GM18868 (cell line): ENCODE results near the gene CBLN2.

Experiments used
- ATAC-seq: cut with Tn5 transposase; IDR thresholded peaks from one replicate; pipeline ENCODE4 v1.9.1; 2021; ENCODE audit warnings: mild to moderate bottlenecking, moderate library complexity; ENCODE audit not compliant: unreplicated experiment

The CBLN2 gene

DNA sequence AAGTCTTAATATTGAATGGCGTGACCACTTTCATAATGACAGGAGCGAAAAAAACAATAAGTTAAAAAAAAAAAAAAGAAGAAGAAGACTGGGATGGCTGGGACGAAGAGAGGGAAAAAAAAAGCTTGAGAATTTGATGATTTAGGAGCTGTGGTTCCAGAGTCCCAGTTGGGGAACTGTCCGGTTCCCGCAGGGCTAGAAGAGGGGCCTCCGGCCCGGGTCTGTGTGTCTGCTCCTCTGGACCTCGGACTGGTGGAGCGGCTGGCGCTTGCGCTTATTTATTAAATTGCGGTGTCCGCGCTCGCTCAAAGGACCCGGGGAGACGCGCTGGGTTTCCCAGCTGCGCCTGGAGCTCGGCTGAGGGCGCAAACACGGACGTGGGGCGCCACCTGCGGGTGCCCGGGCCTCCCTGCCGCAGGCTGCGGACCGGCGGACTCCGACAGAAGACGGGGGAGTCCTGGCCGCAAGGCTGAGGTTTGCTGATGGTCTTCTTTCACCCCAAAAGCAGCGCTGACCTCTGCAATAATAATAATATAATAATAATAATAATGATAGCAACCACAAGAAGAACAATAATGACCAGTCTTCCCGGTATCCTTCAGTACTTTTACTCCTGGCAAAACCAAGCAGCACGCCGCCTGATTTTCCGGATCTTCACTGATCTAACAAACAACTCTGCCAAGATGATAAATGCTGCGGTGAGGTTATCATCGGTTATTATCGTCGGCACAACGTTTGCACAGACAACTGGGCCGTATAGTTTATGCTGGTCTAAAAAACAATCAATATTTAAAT, at the start of gene CBLN2:
Gene CBLN2, minus strand, starts transcription at position 251 of the 795 bp plus-strand sequence. CDS start 2,182 bp downstream, outside the sequence.
- peak; percentile 97 for ATAC-seq

DNA sequence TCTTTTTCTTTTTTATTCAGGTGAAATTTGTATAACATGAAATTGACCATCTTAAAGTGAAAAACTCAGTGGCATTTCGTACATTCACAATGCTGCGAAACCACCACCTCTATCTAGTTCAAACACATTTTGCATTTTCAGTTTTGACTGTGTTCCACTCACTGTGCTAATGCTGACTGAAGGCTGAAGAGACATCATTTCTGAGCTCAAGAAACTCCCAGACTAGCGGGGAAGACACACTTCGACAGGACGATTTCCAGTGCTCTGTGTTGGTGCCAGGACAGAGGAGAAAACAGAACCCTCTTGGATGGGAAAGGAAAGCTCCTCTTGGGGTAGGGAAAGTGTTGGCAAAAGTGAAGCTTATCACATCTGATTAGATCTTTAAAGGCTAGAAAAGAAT, 44.2 kb upstream of the CBLN2 start:
- no peak for ATAC-seq

DNA sequence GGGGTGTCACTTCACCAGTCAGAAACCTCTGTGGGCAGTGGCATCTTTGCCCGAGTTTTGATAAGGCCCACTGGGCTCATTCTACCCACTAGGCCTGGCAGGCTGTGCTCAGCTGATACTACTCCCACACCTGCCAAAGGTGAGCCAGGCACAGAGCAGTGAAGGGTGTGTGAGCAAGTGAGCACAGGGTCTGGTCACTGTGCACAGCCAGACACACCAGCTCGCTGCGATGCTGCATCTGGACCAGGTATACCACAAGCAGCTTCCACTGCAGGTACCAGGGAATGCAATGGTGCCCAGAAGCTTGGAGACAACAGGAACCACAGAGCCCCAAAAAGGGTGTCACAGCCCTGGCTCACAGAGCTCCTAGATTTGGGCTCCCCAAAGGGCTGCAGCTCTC, 40.6 kb upstream of the CBLN2 start:
- no peak for ATAC-seq

DNA sequence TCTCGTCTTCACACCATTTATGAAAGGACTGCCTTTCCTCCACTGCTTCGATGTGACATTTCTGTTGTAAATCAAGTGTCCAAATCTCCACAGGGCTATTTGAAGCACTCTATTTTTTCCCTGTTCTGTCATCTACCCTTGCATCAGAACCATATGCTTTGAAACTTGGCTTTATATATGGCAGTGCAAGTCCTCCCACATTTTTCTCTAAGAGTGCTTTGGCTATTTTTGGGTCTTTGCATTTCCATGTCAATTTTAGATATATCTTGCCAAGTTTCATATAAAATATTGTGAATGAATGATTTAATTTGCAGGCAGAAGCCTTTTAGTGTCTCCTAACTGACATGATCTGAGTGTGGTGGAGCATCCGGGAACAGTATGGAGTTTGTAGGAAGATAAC, 37.8 kb upstream of the CBLN2 start:
- no peak for ATAC-seq

DNA sequence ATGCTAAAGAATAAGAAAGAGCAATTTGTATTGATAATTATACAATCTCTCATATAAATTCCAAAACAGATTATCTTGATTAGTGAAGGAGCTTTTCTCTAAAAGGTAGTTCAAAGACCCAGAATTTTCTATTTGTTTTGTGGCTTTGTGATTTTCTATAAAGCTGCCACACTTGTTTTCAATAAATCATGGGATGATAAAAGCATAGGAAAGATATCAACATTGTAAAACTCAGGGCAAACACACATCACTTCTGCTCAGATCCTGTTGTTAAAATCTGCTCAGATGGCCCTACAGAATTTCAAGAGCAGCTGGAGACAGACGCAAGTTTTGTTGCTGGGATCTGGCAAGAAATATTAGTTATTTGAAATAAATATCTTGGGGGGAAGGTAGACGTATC, 28.8 kb upstream of the CBLN2 start:
- no peak for ATAC-seq

DNA sequence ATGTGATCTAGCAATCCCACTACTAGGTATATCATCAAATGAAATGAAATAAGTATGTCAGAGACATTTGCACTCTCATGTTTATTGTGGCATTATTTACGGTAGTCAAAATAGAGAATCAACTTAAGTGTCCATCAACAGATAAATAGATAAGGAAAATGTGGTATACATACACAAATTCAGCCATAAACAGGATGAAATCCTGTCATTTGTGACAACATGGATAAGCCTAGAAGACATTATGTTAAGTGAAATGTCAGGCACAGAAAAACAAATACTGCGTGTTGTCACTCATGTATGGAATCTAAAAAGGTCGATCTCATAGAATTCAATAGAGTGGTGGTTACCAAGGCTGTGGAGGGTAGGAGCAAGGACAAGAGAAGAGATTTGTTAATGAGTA, 22.1 kb upstream of the CBLN2 start:
- no peak for ATAC-seq

DNA sequence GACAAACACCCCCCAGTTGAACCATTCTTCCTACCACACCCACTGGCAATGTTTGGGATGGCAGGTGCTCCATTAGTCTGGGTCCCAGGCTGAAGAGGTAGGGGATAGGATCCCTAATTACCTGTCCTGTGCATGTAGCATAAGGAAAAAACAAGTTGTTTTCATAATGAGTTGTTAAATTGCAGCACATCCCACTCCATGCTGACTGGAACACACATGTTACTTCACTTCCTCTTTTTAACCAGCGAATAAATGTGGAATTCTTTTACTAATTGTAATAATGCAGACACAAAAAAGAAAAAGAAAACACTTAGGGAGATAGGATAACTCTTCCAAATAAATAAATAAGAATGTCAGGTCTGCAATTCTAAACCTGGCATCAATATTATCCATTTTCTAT, 11.8 kb upstream of the CBLN2 start:
- ATAC-seq, result no peak

DNA sequence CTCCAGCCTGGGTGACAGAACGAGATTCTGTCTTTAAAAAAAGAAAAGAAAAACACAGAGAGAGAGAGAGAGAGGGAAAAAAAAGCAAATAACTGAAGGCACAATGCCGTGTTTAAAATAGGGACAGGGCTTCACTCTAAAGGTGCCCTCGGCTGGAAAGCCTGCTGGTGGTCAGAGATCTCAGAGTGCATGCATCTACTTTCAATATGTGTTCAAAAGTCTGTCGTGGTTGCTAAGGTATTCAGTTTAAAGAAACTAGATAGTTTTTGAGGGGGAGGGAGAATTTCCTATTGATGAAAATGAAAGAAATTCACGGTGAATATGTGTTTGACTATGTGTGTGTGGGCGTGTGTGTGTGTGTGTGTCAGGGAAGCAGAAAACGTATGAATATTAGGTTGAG, 11.0 kb upstream of the CBLN2 start:
- ATAC-seq, result peak; percentile 51

DNA sequence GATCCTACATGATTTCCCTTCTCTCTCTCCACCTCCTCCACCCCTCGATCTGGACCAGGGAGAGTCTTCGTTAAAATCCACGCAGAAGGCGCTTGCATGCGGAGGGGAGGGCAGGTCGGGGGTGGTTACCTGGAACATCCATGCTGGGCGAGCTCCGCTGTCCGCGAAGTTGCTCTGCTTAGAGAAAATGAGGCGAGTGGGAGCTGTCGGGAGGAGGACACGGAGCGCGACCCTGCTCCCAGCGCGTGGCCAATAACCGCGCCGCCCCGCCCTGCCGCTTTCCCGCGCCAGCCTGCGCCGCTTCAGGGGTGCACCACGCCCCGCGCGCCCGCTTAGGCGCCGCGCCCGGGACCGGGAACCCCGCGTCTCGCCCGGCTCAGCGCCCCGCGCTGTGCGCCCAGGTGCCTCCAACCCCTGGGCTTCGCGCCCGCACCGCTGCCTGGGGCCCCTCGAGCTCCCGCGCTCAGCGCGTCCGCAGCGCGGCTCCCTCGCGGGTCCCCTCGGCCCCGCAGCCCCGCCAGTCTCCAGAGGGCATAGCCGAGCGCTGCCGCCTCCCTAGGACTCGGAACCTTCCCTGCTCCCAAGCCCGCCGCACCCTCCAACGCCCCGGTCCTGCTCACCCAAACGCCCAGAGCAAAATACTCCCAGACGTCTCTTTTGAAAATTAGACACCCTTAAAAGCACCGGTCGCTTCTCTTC, 636 bp downstream of the CBLN2 start:
- no peak for ATAC-seq

DNA sequence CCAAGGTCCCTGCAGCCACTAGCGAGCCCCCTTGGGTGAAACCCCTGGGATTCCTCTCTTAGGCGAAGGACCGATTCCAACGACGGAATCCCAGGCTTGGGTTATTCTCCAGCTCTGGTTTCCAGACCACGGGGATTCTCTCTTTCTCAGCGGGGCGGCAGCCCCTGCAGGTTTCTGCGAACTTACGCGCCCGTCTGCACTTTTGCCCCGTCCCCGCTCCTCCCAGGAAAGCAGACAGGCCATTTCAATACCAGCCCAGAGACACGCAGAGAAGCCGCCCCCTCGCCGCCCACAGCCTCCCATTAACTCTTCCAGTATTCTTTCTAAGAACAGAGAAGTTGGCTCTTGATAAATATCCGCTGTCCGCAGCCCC, 1.2 kb downstream of the CBLN2 start:
- ATAC-seq, result no peak

DNA sequence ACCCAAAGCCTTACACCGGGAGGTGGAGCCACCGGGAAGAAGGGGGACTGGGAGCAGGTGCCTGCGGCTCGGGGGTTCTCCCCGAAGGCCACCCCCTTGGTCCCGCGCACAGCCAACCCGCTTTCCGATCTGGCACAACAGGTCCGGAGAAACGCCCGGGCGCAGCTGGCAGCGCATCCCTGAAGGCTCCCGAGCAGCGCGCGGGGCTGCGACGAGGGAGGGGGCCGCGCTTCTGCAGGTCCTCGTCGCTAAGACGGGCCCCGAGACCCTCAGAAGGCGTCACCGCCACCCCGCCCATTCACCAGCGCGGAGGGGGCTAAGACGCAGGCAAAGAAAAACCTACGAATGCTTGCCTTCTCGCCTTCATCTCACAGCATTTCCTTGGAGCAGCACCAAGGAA, 1.8 kb downstream of the CBLN2 start:
- ATAC-seq, result no peak

DNA sequence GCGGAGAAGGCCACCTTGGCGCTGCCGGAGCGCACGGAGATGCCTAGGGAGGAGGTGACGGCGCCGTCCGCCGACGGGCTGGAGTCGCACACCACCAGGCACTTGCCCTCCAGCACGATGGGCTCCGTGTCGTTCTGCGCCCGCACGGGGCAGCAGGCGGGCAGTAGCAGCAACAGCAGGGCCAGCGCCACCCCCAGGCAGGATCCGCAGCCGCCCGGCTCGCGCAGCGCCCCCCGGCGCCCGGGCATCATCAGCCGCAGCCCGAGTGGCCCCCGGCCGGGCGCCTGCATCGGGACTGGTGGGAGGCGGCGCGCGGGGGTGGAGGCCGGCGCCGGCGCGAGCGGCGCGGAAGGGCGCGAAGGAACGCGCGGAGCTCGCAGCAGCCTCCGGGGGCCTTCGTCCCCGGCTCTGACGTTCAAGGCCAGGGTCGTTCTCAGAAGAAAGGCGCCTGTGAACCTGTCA, 2.2 kb downstream of the CBLN2 start:
- ATAC-seq, result no peak

DNA sequence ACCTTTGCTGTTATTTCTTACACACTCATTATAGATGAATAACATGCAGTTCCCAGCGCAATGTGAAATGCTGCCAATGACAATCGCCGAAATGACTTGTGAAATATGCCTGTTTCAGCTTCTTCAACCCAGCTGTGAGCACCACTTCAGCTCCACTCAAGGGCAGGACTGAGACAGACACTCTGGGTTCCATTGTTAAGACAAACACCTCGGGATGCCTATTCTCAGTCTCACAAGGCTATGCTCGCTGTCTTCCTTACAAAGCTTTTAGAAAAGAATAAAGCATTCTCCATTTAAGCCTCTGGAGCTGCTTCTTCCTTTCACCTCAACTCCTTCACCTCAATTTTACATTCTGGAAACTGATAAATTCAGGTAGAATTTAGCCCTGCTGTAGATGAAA, 4.2 kb downstream of the CBLN2 start:
- no peak for ATAC-seq

DNA sequence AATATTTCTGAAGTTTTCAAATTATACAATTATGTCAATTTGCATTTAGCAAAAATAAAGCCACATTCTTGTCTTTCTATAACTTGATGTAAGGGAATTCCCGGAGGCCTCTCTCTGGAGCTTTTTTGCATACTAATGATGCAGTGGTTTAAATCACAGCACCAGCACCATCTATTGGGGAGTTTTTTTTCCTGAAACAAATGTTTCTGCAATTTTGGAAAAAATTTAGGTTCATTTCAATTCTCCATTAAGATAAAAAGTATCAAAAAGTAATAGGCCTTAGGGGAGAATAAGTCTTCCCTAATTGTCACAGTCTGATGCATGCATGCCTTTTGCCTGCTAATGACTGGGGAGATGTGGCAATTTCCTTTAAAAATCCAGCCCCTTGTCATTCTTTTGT, 13.5 kb downstream of the CBLN2 start:
- peak; percentile 70 for ATAC-seq

DNA sequence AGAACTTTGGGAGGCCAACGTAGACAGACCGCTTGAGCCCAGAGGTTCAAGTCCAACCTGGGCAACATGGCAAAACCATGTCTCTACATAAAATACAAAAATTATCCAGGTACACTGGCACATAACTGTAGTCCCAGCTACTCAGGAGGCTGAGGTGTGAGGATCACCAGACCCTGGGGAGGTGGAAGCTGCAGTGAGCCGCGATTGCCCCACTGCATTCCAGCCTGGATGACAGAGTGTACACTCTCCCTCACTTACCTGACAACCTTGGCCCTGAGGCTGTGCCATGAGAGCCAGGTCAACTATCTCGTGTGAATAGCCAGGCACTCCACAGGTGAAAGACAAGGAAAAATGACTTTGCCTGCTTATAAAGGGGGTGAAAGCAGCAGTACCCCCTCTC, 39.3 kb downstream of the CBLN2 start:
- ATAC-seq, result no peak

DNA sequence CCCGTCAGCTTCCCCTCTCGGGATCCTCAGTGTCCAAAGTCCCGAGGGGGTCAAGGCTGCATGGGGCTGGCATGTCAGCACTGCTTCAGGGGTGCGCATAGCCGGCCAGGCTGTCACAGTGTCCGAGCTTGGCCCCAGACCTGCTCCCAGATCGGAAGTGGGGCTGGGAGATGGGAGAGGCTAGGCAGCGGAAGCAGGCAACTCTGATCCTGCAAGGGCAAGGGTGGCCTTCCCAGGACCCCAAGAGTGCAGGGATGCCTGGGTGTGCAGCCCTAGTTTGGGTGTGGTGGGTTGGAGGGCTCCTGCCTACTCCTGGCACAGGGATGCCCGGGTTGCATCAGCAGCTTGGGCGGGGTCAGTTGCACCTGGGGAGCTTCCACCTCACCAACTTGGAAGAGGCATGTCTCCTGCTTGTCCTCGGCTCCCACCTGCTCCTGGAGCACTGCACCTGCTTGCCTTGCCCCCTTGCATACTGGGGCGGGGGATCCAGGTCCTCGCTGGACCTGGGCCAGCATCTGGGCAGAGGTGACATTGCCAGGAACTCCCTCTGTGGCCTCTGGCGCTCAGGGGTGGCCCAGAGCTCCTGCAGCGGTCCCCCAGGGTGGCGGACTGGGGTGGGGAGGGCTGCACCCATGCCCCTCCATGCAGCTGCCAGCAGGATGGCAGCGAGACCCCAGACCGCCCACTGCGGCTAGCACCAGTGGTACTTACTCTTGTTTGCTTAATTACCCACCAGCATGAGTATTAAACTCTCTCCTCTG, 41.3 kb downstream of the CBLN2 start:
- ATAC-seq, result no peak

DNA sequence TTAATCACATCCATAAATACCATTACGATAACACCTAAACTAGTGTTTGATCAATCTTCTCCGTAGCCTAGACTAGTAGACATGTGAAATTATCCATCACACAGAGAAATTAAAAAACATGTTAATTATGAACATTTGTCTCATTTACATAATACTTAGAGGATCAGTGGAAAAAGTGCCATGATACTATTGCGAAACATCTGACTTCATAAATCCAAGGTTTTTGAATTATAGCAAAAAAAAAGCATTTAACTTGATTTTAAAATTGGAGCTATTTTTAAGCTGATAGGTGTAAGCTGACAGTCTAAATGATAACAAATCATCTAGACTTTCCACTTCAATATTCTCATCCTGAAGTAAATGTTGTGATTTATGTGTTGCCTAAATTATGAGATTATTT, 51.6 kb downstream of the CBLN2 start:
- ATAC-seq, result no peak
